Cardiac fibroblast (primary cell): ENCODE results near the gene CDH1.

Experiments
- DNase-seq, 2 donors: peaks; one replicate each; pipeline versions ENCODE4 v3.0.0 to v3.0.0-alpha.2; 2010; ENCODE audit warnings: low read depth in 2 of 2
- H3K4me3 ChIP-seq, 2 donors: replicated peaks in 1 of 2; 1 replicate in 1 of 2; 2 replicates in 1 of 2; pipeline ENCODE4 v1.5.1; 2011; ENCODE audit warnings: low read depth in 2 of 2, low read length in 2 of 2, mild to moderate bottlenecking in 2 of 2, moderate library complexity in 1 of 2
- CTCF ChIP-seq: IDR thresholded peaks from one replicate; pipeline ENCODE4 v1.5.1; 2011; ENCODE audit warnings: low read depth, mild to moderate bottlenecking, low read length, inconsistent platforms

Gene CDH1

GRCh38 chr16:68884401-68884800 is 147.3 kb downstream of the CDH1 start:
- TF ChIP-seq CTCF = no peak
- H3K4me3 ChIP-seq = no peak overlapping the region
- DNase-seq = no peak
